ENCODE data around the gene GLI2. TPM values are rescaled to one million over a fixed set of nuclear protein-coding genes. Genes with fewer than 3 reads are reported as not detected.

GLI2 gene
- total RNA-seq, 1 experiment from 2014 or later = 3.2 TPM

GRCh38 chr2:120737340-120738101 is 1.9 kb downstream of the GLI2 start:
- DNase-seq (ENCODE audit: low read depth) = no peak

GRCh38 chr2:120738117-120738516 is 2.4 kb downstream of the GLI2 start:
- DNase-seq (ENCODE audit: low read depth) = no peak

GRCh38 chr2:120738786-120739437 is 3.2 kb downstream of the GLI2 start:
- DNase-seq (ENCODE audit: low read depth) = no peak

GRCh38 chr2:120739438-120740090 is 3.9 kb downstream of the GLI2 start:
- DNase-seq (ENCODE audit: low read depth) = no peak

- no peak for DNase-seq (ENCODE audit: low read depth)
Observed at GRCh38 chr2:120740375-120740764, 4.7 kb downstream of the GLI2 start.

- no peak for DNase-seq (ENCODE audit: low read depth)
Observed at GRCh38 chr2:120740765-120741524, 5.3 kb downstream of the GLI2 start.

- DNase-seq (ENCODE audit: low read depth) = peak; percentile 30
Observed at GRCh38 chr2:120741571-120742561, 6.2 kb downstream of the GLI2 start.

- no peak for DNase-seq (ENCODE audit: low read depth)
Observed at GRCh38 chr2:120743657-120744056, 8.0 kb downstream of the GLI2 start.

GRCh38 chr2:120744817-120745216 is 9.1 kb downstream of the GLI2 start:
- DNase-seq (ENCODE audit: low read depth) = no peak

- no peak for DNase-seq (ENCODE audit: low read depth)
Observed at GRCh38 chr2:120745420-120746111, 9.9 kb downstream of the GLI2 start.

- DNase-seq (ENCODE audit: low read depth) = no peak
Observed at GRCh38 chr2:120746144-120746543, 10.5 kb downstream of the GLI2 start.

- DNase-seq (ENCODE audit: low read depth) = no peak
Observed at GRCh38 chr2:120747281-120747680, 11.6 kb downstream of the GLI2 start.

GRCh38 chr2:120747706-120748105 is 12.0 kb downstream of the GLI2 start:
- no peak for DNase-seq (ENCODE audit: low read depth)

- no peak for DNase-seq (ENCODE audit: low read depth)
Observed at GRCh38 chr2:120748310-120748709, 12.6 kb downstream of the GLI2 start.

- DNase-seq (ENCODE audit: low read depth) = no peak
Observed at GRCh38 chr2:120748741-120749140, 13.1 kb downstream of the GLI2 start.

GRCh38 chr2:120749506-120750431 is 14.1 kb downstream of the GLI2 start:
- DNase-seq (ENCODE audit: low read depth) = peak; percentile 58

GRCh38 chr2:120750488-120751210 is 15.0 kb downstream of the GLI2 start:
- DNase-seq (ENCODE audit: low read depth) = peak; percentile 52

- no peak for DNase-seq (ENCODE audit: low read depth)
Observed at GRCh38 chr2:120751553-120751952, 15.9 kb downstream of the GLI2 start.
